Fibroblast of lung (primary cell): ENCODE measurements around the gene EGLN2. TPM values are rescaled to one million over a fixed set of nuclear protein-coding genes. Genes with fewer than 3 reads are reported as not detected.
"Not testable (repeated sequence)": the region's sequence is repeated elsewhere in the genome, so short reads cannot be mapped to it uniquely, and the experiment has no call there.

Source experiments
- DNase-seq, 2 donors: peaks; one replicate each; pipeline versions ENCODE4 v3.0.0 to v3.0.0-alpha.2; 2010; ENCODE audit warnings: low read depth in 2 of 2
- H2AFZ ChIP-seq: 2 replicates; pipeline ENCODE4 v1.5.1; 2012; ENCODE audit warnings: low read length, control low read depth, inconsistent platforms
- H3K27ac ChIP-seq: 2 replicates; pipeline ENCODE4 v1.5.1; 2011; ENCODE audit warnings: low read length, control low read depth; ENCODE audit not compliant: insufficient read depth
- H3K27me3 ChIP-seq: 2 replicates; pipeline ENCODE4 v1.5.1; 2011; ENCODE audit warnings: mild to moderate bottlenecking, low read length; ENCODE audit not compliant: control insufficient read depth, insufficient read depth
- H3K36me3 ChIP-seq: 2 replicates; pipeline ENCODE4 v1.5.1; 2011; ENCODE audit warnings: low read length; ENCODE audit not compliant: control insufficient read depth, insufficient read depth
- H3K4me1 ChIP-seq: 2 replicates; pipeline ENCODE4 v1.5.1; 2011; ENCODE audit warnings: low read length; ENCODE audit not compliant: control insufficient read depth, insufficient read depth; ENCODE audit errors: extremely low read depth
- H3K4me2 ChIP-seq: 2 replicates; pipeline ENCODE4 v1.5.1; 2011; ENCODE audit warnings: low read length, control low read depth; ENCODE audit not compliant: insufficient read depth; ENCODE audit errors: extremely low read depth
- H3K4me3 ChIP-seq, 4 experiments: fragments of 200-600 bp in 1 of 4; sonication (generic) in 1 of 4; replicated peaks in 1 of 4; 2 replicates each; pipeline ENCODE4 v1.5.1; 2011 to 2016; ENCODE audit warnings: low read length in 4 of 4, low read depth in 3 of 4, mild to moderate bottlenecking in 3 of 4, control low read depth in 2 of 4, inconsistent platforms in 1 of 4, mixed read lengths in 1 of 4; ENCODE audit not compliant: insufficient read depth in 1 of 4; ENCODE audit errors: control extremely low read depth in 1 of 4
- H3K79me2 ChIP-seq: 2 replicates; pipeline ENCODE4 v1.5.1; 2012; ENCODE audit warnings: mild to moderate bottlenecking, low read length, inconsistent platforms; ENCODE audit not compliant: control insufficient read depth, insufficient read depth
- H3K9ac ChIP-seq: 2 replicates; pipeline ENCODE4 v1.5.1; 2011; ENCODE audit warnings: mild to moderate bottlenecking, low read length, control low read depth; ENCODE audit not compliant: insufficient read depth
- H3K9me3 ChIP-seq: 2 replicates; pipeline ENCODE4 v1.5.1; 2012; ENCODE audit warnings: low read depth, low read length; ENCODE audit not compliant: control insufficient read depth, insufficient read depth
- H4K20me1 ChIP-seq: 2 replicates; pipeline ENCODE4 v1.5.1; 2011; ENCODE audit warnings: low read length; ENCODE audit not compliant: control insufficient read depth, insufficient read depth; ENCODE audit errors: extremely low read depth
- CTCF ChIP-seq, 2 donors: IDR thresholded peaks in 1 of 2; conservative IDR thresholded peaks in 1 of 2; 1 replicate in 1 of 2; 2 replicates in 1 of 2; pipeline ENCODE4 v1.5.1; 2011 to 2012; ENCODE audit warnings: low read length in 2 of 2, control low read depth in 1 of 2, inconsistent platforms in 1 of 2, low read depth in 1 of 2, mild to moderate bottlenecking in 1 of 2
- EZH2 ChIP-seq: IDR thresholded peaks from 2 replicates; pipeline ENCODE4 v1.5.1; 2012; ENCODE audit warnings: low read length, control low read depth, mild to moderate bottlenecking; ENCODE audit errors: missing control alignments
- polyA plus RNA-seq, 2 donors: library from polyadenylated mRNA; depleted of rRNA in 1 of 2; stranded (reverse) in 1 of 2; unstranded in 1 of 2; fragments of >200 nt; gene quantifications; 2 replicates each; pipeline ENCODE4 v1.2.1, GENCODE V29; 2011 to 2012; ENCODE audit warnings: missing spikeins in 1 of 2
- total RNA-seq: library from RNA; depleted of rRNA; stranded (reverse); fragments of >200 nt; gene quantifications from 2 replicates; pipeline ENCODE4 v1.2.1, GENCODE V29; 2014

The EGLN2 gene
- total and polyA plus RNA-seq, 2 donors (not counting 1 experiment from before 2014, with no cell fraction given), result 27.3 to 106 TPM

- H3K27ac ChIP-seq, result no peak overlapping the region
- TF ChIP-seq CTCF (conservative IDR thresholded peaks at IDR 0.05 in 1 of 2, IDR thresholded peaks at IDR 0.05 in 1 of 2; ENCODE audit: low read depth in 1 of 2, low read length in 2 of 2) (no peak), EZH2 (no peak)
- no peak overlapping the region for H2AFZ ChIP-seq
- no peak for DNase-seq
- H3K36me3 ChIP-seq, result peaks cover 1% of the 10 kb centered on the region
- H4K20me1 ChIP-seq, result no peaks in the 10 kb centered on the region
- H3K4me2 ChIP-seq, result no peak overlapping the region
- no peaks in the 10 kb centered on the region for H3K27me3 ChIP-seq
- H3K4me3 ChIP-seq, result no peak overlapping the region
- no peaks in the 10 kb centered on the region for H3K9me3 ChIP-seq
- H3K9ac ChIP-seq, result no peak overlapping the region
- peaks cover 11% of the 10 kb centered on the region for H3K4me1 ChIP-seq
- H3K79me2 ChIP-seq, result no peaks in the 10 kb centered on the region
Measured at GRCh38 chr19:40780582-40780981, 18.4 kb upstream of the EGLN2 start.

- Histone ChIP-seq H3K4me3 (no peak overlapping the region), H3K4me1 (peaks cover 11% of the 10 kb centered on the region), H3K79me2 (no peaks in the 10 kb centered on the region), H2AFZ (no peak overlapping the region), H3K9ac (no peak overlapping the region), H3K27me3 (no peaks in the 10 kb centered on the region), H4K20me1 (no peaks in the 10 kb centered on the region), H3K27ac (no peak overlapping the region), H3K4me2 (no peak overlapping the region), H3K36me3 (peaks cover 1% of the 10 kb centered on the region), H3K9me3 (no peaks in the 10 kb centered on the region)
- TF ChIP-seq CTCF (conservative IDR thresholded peaks at IDR 0.05 in 1 of 2, IDR thresholded peaks at IDR 0.05 in 1 of 2; ENCODE audit: low read depth in 1 of 2, low read length in 2 of 2), result no peak
- no peak for TF ChIP-seq EZH2
- no peak for DNase-seq
Measured at GRCh38 chr19:40781140-40781539, 17.9 kb upstream of the EGLN2 start.

GRCh38 chr19:40783711-40784110 is 15.3 kb upstream of the EGLN2 start:
- Histone ChIP-seq H3K4me3 (no peak overlapping the region), H3K4me1 (peaks cover 5% of the 10 kb centered on the region), H4K20me1 (no peaks in the 10 kb centered on the region), H2AFZ (no peak overlapping the region), H3K4me2 (no peak overlapping the region), H3K27ac (no peak overlapping the region), H3K9ac (no peak overlapping the region), H3K79me2 (no peaks in the 10 kb centered on the region), H3K27me3 (no peaks in the 10 kb centered on the region), H3K36me3 (peaks cover 3% of the 10 kb centered on the region), H3K9me3 (no peaks in the 10 kb centered on the region)
- no peak for DNase-seq
- TF ChIP-seq CTCF (conservative IDR thresholded peaks at IDR 0.05 in 1 of 2, IDR thresholded peaks at IDR 0.05 in 1 of 2; ENCODE audit: low read depth in 1 of 2, low read length in 2 of 2) (no peak), EZH2 (no peak)

GRCh38 chr19:40784146-40784545 is 14.8 kb upstream of the EGLN2 start:
- not testable (repeated sequence) for H3K4me2 ChIP-seq, H3K27me3 ChIP-seq, H3K27ac ChIP-seq, H4K20me1 ChIP-seq, H3K36me3 ChIP-seq, H3K9ac ChIP-seq, H3K79me2 ChIP-seq, H3K9me3 ChIP-seq, H3K4me3 ChIP-seq, DNase-seq, H3K4me1 ChIP-seq, H2AFZ ChIP-seq
